Dedifferentiated amniotic fluid mesenchymal stem cell (primary cell): Measurements from ENCODE around the gene ALDH16A1.
A peak's percentile ranks its signal among the peaks of the same experiment; 100 is the strongest.

Source experiments
- DNase-seq: peaks from one replicate; pipeline ENCODE4 v3.0.0-alpha.2; 2016; ENCODE audit errors: extremely low spot score

Gene ALDH16A1

GRCh38 chr19:49488046-49488862, 35.2 kb downstream of the ALDH16A1 start:
- no peak for DNase-seq

- DNase-seq = no peak
Observed at GRCh38 chr19:49488863-49489537, 36.0 kb downstream of the ALDH16A1 start.

GRCh38 chr19:49489601-49490167, 36.7 kb downstream of the ALDH16A1 start:
- no peak for DNase-seq

- no peak for DNase-seq
Observed at GRCh38 chr19:49490287-49491029, 37.4 kb downstream of the ALDH16A1 start.

- no peak for DNase-seq
Observed at GRCh38 chr19:49491030-49491803, 38.2 kb downstream of the ALDH16A1 start.

- no peak for DNase-seq
Observed at GRCh38 chr19:49491804-49492572, 39.0 kb downstream of the ALDH16A1 start.

GRCh38 chr19:49492573-49493405, 39.8 kb downstream of the ALDH16A1 start:
- no peak for DNase-seq

GRCh38 chr19:49496574-49497008, 43.6 kb downstream of the ALDH16A1 start:
- no peak for DNase-seq

GRCh38 chr19:49497047-49497788, 44.2 kb downstream of the ALDH16A1 start:
- DNase-seq = no peak

GRCh38 chr19:49497789-49498103, 44.7 kb downstream of the ALDH16A1 start:
- no peak for DNase-seq

GRCh38 chr19:49498475-49498874, 45.5 kb downstream of the ALDH16A1 start:
- DNase-seq = no peak

- DNase-seq = no peak
Observed at GRCh38 chr19:49499030-49499670, 46.1 kb downstream of the ALDH16A1 start.

GRCh38 chr19:49502866-49503581, 50.0 kb downstream of the ALDH16A1 start:
- peak; percentile 86 for DNase-seq

GRCh38 chr19:49503582-49503962, 50.5 kb downstream of the ALDH16A1 start:
- no peak for DNase-seq

GRCh38 chr19:49506575-49507105, 53.6 kb downstream of the ALDH16A1 start:
- no peak for DNase-seq

GRCh38 chr19:49507803-49508494, 54.9 kb downstream of the ALDH16A1 start:
- no peak for DNase-seq
